HUES48 (cell line): ENCODE data around the gene TEX2.

Experiments used
- H3K27ac ChIP-seq: one replicate; pipeline ENCODE4 v1.7.0; 2013; ENCODE audit warnings: low read depth, low read length, inconsistent platforms
- H3K27me3 ChIP-seq: 2 replicates; pipeline ENCODE4 v1.6.1; 2013; ENCODE audit warnings: mild to moderate bottlenecking, low read length; ENCODE audit not compliant: control insufficient read depth, insufficient read depth
- H3K36me3 ChIP-seq: 2 replicates; pipeline ENCODE4 v1.6.1; 2013; ENCODE audit warnings: low read length; ENCODE audit not compliant: control insufficient read depth, insufficient read depth
- H3K4me1 ChIP-seq: 2 replicates; pipeline ENCODE4 v1.6.1; 2013; ENCODE audit warnings: mild to moderate bottlenecking, low read length; ENCODE audit not compliant: control insufficient read depth, insufficient read depth
- H3K4me3 ChIP-seq: 2 replicates; pipeline ENCODE4 v1.5.1; 2013; ENCODE audit warnings: mild to moderate bottlenecking, low read depth, low read length
- H3K9ac ChIP-seq: 2 replicates; pipeline ENCODE4 v1.6.1; 2013; ENCODE audit warnings: mild to moderate bottlenecking, low read depth, low read length, moderate library complexity
- H3K9me3 ChIP-seq: 2 replicates; pipeline ENCODE4 v1.6.1; 2013; ENCODE audit warnings: low read length; ENCODE audit not compliant: control insufficient read depth, insufficient read depth

The TEX2 gene

DNA sequence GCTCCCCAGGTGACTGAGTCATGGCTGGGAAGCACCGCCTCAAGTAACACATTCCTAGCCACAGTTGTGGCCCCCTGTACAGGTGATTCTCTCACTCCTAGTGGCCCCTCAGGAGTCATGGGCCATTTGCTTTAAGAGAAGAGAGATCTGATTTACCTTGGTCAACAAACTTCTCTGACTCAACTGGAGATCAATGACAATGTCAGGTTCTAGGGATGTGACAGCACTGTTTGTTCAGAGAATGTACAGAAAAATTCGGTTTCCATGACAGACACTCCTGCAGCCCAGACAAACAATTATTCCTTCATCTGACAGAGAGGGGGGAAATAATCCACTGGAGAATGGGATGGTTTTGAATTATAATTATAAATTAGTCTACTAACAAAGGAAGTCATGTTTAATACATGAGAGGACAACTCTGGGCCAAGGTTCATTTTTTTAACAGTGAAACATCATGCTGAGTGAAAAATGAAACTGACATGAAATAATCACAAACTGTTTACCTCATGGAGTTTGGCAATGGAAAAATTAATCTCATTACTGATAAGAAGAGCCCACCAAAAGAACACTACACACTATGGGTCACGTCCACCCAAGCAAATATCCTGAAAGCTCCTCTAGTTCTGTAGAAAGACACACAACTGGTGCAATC is 142.8 kb downstream of the TEX2 start:
- Histone ChIP-seq H3K9ac (no peak overlapping the region), H3K4me3 (no peak overlapping the region), H3K36me3 (no peaks in the 10 kb centered on the region), H3K9me3 (no peaks in the 10 kb centered on the region), H3K4me1 (no peaks in the 10 kb centered on the region), H3K27me3 (no peaks in the 10 kb centered on the region), H3K27ac (no peak overlapping the region)

DNA sequence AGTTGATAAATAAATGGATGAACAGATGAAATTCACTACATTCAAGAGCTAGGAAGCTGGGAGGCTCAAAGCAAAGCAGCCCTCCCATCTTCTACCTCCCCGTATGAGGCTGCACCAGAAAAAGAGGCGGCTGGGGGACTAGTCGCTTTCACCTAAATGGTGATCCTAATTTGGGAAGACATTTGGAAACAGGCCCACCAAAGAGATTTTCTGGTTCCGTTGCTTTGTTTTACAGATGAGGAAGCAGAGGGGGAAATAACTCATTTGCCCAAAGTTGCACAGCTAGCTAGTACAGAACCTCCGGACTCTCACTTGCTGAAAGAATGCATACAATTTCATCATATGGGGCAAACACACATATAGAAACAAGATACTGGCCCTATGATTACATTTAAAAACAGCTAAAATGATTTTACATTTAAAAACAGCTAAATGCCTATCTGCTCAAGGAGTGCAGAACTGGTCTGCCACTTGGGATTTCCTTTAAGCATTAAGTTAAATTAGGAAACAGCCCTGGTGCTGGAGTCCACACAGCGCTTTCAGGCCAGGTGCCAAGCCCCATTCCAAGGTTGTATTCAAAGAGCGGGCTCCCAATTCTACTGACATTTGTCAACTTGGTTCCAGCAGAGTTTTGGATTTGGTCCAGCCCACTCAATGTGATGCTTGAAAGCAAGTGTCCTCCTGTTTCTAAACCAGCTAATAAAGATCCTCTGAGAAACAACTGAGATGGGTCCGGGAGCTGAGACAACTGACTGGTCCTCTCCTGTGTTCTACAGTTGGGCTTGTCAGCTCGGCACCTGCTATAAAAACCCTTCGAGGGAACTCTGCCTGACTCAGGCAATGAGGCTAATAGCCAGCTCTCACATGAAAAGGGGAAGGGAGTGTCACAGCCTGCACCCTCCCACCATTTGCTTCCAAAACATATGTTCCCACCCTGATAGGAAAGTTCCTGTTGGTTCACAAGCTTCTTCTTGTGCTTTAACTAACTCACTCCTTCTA is 144.8 kb downstream of the TEX2 start:
- no peak overlapping the region for H3K27ac ChIP-seq
- no peaks in the 10 kb centered on the region for H3K36me3 ChIP-seq
- no peak overlapping the region for H3K4me3 ChIP-seq
- H3K27me3 ChIP-seq: no peaks in the 10 kb centered on the region
- no peaks in the 10 kb centered on the region for H3K4me1 ChIP-seq
- H3K9ac ChIP-seq: no peak overlapping the region
- no peaks in the 10 kb centered on the region for H3K9me3 ChIP-seq

DNA sequence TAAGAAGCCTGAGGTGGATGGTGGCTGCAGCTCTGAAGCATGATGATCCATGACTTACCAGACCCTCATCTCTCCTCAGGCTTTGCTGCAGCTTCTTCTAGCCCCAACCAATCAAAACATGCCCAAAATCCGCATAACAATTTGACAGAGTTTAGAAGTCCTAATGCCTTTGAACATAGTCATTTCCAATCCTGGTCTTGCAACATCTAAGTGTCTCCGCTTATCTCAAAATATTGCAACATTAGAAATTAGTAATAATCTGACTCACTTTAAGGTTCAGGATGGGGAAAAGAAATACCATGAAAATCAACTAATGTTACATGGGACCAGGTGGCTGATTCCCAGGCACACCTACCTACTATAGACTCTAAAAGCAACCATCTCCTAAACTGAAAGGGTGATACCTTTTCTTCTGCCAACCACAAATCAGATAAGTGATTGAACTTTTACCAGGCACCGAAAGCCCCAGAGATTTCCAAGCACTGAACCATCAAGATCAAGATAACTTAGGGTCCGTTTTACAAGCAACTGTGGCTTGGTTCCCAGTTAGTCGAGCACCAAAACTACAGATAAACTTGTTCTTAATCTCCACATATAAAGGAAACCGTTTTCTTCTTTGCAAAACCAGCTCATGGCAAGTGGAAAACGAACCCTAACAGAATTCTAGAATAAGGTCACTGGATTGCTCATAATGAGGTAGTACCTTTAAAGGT is 147.1 kb downstream of the TEX2 start:
- no peaks in the 10 kb centered on the region for H3K27me3 ChIP-seq
- H3K27ac ChIP-seq: no peak overlapping the region
- H3K9me3 ChIP-seq: no peaks in the 10 kb centered on the region
- H3K36me3 ChIP-seq: no peaks in the 10 kb centered on the region
- H3K4me3 ChIP-seq: no peak overlapping the region
- H3K4me1 ChIP-seq: no peaks in the 10 kb centered on the region
- H3K9ac ChIP-seq: no peak overlapping the region

DNA sequence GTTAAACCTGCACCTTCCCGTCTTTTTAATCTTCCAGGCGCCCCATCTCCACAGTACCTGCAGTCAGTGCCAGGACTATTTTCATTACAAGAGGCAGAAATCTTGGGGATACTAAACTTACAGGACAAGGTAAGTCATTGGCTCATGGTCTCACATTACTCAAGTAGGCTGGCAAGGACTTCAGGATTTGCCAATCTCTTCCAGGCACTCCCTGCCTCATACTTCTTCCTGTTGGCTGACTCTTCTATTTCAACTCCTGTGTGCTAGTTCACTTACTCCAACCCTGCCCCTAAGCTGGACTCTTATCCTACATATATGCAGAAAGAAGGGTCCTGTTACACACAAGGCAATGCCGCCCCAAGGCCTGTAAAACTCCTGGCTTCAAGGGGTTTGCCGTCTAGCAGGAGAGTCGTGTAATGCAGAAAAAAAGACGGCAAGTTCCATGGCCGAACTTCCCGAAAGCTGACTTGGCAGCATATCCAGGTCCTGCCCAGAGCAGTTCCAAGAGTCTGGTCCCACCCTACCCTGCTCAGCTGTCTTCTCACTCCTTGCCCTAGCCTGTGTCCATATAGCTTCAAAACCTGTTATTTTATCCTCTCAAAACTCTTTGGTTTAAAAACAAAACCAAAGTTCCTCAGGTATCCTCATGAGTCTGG is 147.9 kb downstream of the TEX2 start:
- Histone ChIP-seq H3K4me3 (no peak overlapping the region), H3K36me3 (no peaks in the 10 kb centered on the region), H3K27me3 (no peaks in the 10 kb centered on the region), H3K4me1 (peaks cover 7% of the 10 kb centered on the region), H3K9me3 (no peaks in the 10 kb centered on the region), H3K27ac (no peak overlapping the region), H3K9ac (no peak overlapping the region)

DNA sequence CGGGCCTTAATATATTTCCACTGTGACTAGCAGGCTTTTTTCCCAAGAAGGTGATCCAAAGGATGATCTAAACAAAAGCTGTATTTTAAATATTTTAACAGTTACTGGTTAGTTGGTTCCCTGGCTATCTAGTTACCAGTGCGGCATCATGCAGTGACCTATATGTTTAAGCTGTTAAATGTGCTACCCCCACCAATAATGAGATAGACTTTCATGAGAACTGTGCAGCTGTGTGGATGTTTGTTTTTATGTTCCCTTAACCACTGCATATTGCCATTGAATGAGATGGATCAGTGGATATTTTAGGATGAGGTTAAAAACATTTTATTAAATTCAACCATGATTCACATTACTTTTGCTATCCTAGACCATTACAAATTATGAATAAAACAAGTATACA is 150.1 kb downstream of the TEX2 start:
- Histone ChIP-seq H3K27ac (no peak overlapping the region), H3K36me3 (no peaks in the 10 kb centered on the region), H3K27me3 (no peaks in the 10 kb centered on the region), H3K4me3 (no peak overlapping the region), H3K9ac (no peak overlapping the region), H3K9me3 (no peaks in the 10 kb centered on the region), H3K4me1 (peaks cover 9% of the 10 kb centered on the region)

DNA sequence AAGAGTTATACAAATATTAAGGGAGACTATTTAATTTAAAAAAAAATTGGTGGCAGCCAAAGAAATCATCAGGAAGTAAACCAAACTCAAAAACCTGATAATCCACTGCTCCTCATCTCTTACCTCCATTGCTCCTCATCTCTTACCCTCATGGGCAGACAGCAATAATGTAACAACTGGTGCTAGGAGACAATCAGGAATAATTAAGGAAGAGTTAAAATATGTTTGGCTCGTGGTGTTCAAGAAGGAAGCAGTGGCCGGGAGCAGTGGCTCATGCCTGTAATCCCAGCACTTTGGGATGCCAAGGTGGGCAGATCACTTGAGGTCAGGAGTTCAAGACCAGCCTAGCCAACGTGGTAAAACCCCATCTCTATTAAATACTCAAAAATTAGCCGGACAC is 151.2 kb downstream of the TEX2 start:
- no peak overlapping the region for H3K9ac ChIP-seq
- no peaks in the 10 kb centered on the region for H3K36me3 ChIP-seq
- no peak overlapping the region for H3K4me3 ChIP-seq
- H3K9me3 ChIP-seq: no peaks in the 10 kb centered on the region
- H3K4me1 ChIP-seq: peaks cover 9% of the 10 kb centered on the region
- no peak overlapping the region for H3K27ac ChIP-seq
- H3K27me3 ChIP-seq: no peaks in the 10 kb centered on the region

DNA sequence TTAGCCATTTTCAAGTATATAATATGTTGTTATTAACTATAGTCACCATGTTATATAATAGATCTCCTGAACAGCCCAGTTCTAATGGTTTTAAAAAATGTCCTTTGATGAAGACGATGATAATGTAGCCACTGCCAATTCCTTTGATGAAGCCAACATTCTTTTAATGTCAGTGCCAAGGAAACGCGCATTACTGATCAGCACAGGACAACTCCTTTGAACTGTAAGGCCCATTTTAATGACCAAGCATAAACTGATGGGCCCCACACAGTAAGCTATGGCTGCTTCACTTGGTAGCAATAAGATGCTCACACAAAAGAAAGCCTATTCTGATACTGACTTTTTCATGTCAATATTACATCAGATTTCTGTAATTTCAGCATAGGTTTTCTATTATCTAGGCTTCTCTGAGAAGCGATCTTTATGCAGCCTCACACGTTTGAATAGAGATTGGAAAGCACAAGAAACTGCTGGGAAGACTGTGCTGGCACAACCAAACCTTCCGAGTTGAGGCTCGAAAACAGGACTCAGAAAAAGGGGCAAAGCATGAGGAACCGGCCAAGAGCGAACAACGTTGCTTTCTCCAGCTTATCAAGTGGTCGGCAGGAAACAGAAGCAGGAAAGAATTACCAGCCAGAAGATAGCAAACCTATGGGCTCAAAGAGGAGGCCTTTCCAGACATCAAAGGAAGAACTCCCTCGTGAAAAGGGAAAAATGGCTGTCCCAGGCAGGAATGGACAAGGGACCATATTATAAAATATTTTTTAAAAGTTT is 152.5 kb downstream of the TEX2 start:
- H3K4me3 ChIP-seq: no peak overlapping the region
- H3K9me3 ChIP-seq: no peaks in the 10 kb centered on the region
- peak overlapping the region; percentile 7 for H3K27ac ChIP-seq
- H3K4me1 ChIP-seq: peaks cover 9% of the 10 kb centered on the region
- no peak overlapping the region for H3K9ac ChIP-seq
- H3K27me3 ChIP-seq: no peaks in the 10 kb centered on the region
- H3K36me3 ChIP-seq: no peaks in the 10 kb centered on the region

DNA sequence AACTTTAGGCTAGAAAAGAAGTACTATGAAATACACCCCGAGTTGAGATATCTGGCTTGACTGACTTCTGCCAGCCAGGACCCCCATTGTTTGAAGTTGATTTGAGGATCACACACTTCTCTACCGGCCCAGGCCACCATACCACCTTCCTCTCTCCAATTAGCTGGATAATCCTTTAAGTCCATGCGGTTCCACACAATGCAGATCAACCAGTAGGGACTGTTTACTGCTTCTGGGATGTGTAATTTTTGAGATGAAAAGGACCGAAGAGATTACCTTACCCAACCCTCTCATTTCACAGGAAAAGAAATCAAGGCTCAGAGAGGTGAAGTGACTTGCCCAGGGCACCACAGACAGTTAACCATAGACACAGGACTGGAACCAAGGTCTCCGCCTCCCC is 153.7 kb downstream of the TEX2 start:
- no peak overlapping the region for H3K9ac ChIP-seq
- no peak overlapping the region for H3K4me3 ChIP-seq
- no peaks in the 10 kb centered on the region for H3K27me3 ChIP-seq
- H3K27ac ChIP-seq: no peak overlapping the region
- peaks cover 9% of the 10 kb centered on the region for H3K4me1 ChIP-seq
- H3K36me3 ChIP-seq: no peaks in the 10 kb centered on the region
- H3K9me3 ChIP-seq: no peaks in the 10 kb centered on the region

DNA sequence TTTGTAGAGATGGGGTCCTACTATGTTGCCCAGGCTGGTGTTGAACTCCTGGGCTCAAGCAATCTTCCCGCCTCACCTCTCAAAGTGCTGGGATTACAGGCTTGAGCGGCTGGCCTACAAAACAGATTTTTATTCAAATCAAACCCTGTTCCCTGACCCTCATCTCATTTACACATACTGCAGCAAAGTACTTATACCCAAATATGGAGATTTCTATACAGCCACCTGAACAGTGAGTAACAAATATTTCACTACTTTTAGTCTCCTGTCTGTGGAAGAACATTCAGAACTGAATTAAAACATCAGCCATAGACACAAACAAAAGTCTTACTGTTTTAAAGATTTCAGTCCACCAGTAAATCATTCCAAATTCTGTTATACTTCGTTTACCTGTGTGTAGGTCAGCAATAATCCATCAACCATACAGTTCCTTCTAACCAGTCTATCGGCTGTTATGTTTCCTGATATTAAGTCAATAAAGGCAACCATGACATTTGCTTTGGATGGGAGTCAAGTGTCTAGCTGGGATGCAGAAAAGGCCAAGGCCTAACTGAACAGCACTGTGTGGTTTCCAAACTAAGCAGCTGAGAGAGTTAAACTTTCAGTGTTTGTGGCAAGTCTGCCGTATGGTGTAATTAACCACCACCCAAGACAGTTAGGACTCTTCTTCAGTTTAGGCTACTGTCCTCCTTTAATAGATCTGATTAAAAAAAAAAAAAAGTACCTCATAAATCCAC is 155.4 kb downstream of the TEX2 start:
- H3K9me3 ChIP-seq: no peaks in the 10 kb centered on the region
- no peaks in the 10 kb centered on the region for H3K27me3 ChIP-seq
- peaks cover 9% of the 10 kb centered on the region for H3K4me1 ChIP-seq
- no peak overlapping the region for H3K27ac ChIP-seq
- H3K9ac ChIP-seq: no peak overlapping the region
- no peak overlapping the region for H3K4me3 ChIP-seq
- no peaks in the 10 kb centered on the region for H3K36me3 ChIP-seq

DNA sequence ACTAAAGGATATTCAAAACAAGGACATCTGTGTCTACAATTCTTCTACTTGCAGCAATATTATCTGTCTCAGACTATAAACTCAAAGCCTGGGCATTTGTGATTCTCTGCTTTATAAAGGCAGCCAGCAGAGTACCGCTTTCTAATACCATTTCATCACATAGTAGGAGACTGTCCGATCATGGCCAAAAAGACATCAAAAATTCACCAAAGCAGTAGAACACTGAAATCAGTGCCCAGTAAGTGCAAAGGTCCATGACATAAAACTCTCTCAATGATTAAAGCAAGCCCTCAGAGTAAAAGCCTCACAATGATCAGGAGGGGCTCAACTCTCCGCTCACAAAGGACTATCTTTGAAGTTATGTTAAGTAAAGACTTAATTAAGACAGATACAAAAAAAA is 156.1 kb downstream of the TEX2 start:
- no peak overlapping the region for H3K4me3 ChIP-seq
- H3K27ac ChIP-seq: no peak overlapping the region
- no peak overlapping the region for H3K9ac ChIP-seq
- H3K36me3 ChIP-seq: no peaks in the 10 kb centered on the region
- peaks cover 9% of the 10 kb centered on the region for H3K4me1 ChIP-seq
- H3K27me3 ChIP-seq: no peaks in the 10 kb centered on the region
- no peaks in the 10 kb centered on the region for H3K9me3 ChIP-seq
